ENCODE results near the gene SLC50A1.
A peak's percentile ranks its signal among the peaks of the same experiment; 100 is the strongest.
"Not testable (repeated sequence)": the region's sequence is repeated elsewhere in the genome, so short reads cannot be mapped to it uniquely, and the experiment has no call there.

Gene SLC50A1

GRCh38 chr1:155134880-155135414 lies 705 bp upstream of the SLC50A1 start:
- DNase-seq (ENCODE audit: low read depth), result no peak

GRCh38 chr1:155136748-155137147 lies 1.1 kb downstream of the SLC50A1 start:
- no peak for DNase-seq (ENCODE audit: low read depth)

- no peak for DNase-seq (ENCODE audit: low read depth)
Observed at GRCh38 chr1:155137154-155137949, 1.7 kb downstream of the SLC50A1 start.

GRCh38 chr1:155139895-155140629 lies 4.4 kb downstream of the SLC50A1 start, which contains the start of gene DPM3:
TSS of gene DPM3 (minus strand) at chr1:155140531. CDS start at chr1:155140240, 291 bp downstream.
- DNase-seq (ENCODE audit: low read depth), result peak; percentile 78

DNA sequence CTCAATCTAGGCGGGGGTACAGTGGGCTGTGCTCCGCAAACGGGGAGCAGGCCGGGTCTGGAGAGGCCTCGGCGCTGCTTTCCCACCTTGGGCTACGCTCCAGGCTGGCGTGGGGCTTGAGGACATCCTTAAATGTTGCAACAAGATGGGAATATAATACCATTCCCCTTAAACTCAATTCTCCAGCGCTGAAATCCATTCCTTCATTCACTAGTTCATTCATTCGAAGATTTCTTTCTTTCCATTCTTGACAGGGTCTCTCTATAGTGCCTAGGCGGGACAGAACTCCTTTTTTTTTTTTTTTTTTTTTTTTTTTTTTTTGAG lies 4.9 kb downstream of the SLC50A1 start:
- DNase-seq (ENCODE audit: low read depth), result no peak

GRCh38 chr1:155141749-155142148 lies 6.1 kb downstream of the SLC50A1 start:
- no peak for DNase-seq (ENCODE audit: low read depth)

DNA sequence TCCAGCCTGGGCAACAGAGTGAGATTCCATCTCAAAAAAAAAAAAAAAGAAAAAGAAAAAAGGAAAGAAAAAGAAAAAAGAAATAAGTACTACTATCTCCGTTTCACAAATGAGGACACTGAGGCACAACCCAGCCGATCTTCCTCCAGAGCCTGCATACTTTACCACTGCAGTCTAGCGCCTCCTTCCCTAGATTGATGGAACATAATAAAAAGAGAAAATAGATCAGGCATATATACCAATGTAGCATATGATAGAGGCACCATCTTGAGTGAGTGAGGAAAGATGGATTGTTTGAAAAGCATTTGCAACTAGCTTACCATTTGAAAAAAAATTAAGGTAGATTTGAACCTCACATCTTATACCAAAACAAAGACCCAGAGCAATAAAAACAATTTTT lies 9.8 kb downstream of the SLC50A1 start:
- no peak for DNase-seq (ENCODE audit: low read depth)

DNA sequence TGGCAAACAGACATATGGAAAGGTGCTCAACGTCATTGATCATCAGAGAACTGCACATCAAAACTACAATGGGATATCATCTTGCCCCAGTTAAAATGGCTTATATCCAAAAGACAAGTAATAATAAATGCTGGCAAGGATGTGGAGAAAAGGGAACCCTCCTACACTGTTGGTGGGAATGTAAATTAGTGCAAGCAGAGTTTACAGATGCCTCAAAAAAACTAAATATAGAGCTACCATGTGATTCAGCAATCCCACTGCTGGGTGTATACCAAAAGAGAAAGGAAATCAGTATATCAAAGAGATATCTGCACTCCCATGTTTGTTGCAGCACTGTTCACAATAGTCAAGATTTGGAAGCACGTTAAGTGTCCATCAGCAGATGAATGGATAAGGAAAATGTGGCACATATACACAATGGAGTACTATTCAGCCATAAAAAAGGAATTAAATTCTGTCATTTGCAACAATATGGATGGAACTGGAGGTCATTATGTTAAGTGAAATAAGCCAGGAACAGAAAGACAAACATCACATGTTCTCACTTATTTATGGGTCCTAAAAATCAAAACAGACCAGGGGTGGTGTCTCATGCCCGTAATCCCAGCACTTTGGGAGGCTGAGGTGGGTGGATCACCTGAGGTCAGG lies 20.5 kb downstream of the SLC50A1 start:
- not testable (repeated sequence) for DNase-seq (ENCODE audit: low read depth)

DNA sequence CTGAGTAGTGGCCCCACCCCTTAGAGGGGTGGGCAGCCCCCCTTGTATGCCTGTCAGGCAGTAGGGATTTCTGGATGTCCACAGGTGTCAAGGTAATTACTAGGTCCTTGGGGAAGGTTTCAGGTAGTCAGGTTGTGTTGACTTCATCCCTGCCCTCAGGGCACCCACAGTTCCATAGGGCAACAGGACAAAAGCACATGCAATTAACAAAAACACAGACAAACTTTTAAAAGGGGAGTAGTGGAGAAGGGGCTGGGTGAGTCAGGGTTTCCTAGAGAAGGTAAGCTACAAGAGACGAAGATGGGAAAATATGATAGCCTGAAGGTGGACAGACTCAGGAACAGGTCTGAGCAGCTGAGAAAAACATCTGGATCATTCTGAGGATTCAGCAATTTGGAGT lies 23.3 kb downstream of the SLC50A1 start:
- DNase-seq (ENCODE audit: low read depth), result no peak

DNA sequence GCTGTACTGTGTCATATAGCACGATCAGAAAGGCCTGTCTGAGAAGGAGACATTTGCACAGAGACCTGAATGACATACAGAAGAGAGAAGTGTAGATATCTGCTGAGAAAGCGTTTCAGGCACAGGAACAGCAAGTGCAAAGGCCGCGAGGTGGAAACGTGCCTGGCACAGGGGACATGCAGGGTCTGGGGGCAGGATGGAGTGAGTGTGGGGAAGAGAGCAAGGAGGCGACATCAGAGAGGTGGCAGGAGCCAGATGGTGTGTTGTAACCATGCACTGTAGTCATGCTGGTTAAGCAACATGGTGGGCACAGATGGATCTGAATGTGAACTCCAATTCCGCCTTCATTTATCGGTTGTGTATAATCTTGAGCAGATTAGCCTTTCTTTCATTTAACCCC lies 24.5 kb downstream of the SLC50A1 start:
- no peak for DNase-seq (ENCODE audit: low read depth)

GRCh38 chr1:155162631-155163030 lies 27.0 kb downstream of the SLC50A1 start:
- not testable (repeated sequence) for DNase-seq (ENCODE audit: low read depth)

GRCh38 chr1:155163785-155164184 lies 28.1 kb downstream of the SLC50A1 start:
- DNase-seq (ENCODE audit: low read depth), result not testable (repeated sequence)

DNA sequence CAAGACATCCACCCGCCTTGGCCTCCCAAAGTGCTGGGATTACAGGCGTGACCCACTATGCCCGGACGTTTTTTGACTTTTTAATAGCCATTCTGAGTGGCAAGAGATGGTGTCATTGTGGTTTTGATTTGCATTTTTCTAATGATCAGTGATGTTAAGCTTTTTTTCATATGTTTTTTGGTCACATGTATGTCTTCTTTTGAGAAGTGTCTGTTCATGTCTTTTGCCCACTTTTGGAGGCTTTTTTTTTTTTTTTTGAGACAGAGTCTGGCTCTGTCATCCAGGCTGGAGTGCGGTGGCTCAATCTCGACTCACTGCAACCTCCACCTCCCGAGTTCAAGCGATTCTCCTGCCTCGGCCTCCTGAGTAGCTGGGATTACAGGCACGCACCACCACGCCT lies 29.0 kb downstream of the SLC50A1 start:
- DNase-seq (ENCODE audit: low read depth), result not testable (repeated sequence)

GRCh38 chr1:155166051-155166470 lies 30.4 kb downstream of the SLC50A1 start:
- no peak for DNase-seq (ENCODE audit: low read depth)

GRCh38 chr1:155166471-155167165 lies 31.0 kb downstream of the SLC50A1 start:
- DNase-seq (ENCODE audit: low read depth), result no peak

- DNase-seq (ENCODE audit: low read depth), result peak; percentile 86
Observed at GRCh38 chr1:155167166-155168104, 31.8 kb downstream of the SLC50A1 start.

DNA sequence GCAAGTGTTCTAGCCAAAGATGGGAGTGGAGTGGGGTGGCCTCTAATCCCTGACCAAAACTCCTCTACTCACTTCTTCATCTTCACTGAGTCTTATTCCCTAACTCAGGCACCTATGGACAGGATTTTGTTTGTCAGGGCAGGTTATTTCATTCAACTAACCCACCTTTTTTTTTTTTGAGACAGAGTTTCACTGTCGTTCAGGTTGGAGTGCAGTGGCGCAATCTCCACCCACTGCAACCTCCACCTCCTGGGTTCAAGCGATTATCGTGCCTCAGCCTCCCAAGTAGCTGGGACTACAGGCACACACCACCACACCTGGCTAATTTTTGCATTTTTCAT lies 32.4 kb downstream of the SLC50A1 start:
- DNase-seq (ENCODE audit: low read depth), result not testable (repeated sequence)

GRCh38 chr1:155168456-155169210 lies 33.0 kb downstream of the SLC50A1 start:
- no peak for DNase-seq (ENCODE audit: low read depth)

DNA sequence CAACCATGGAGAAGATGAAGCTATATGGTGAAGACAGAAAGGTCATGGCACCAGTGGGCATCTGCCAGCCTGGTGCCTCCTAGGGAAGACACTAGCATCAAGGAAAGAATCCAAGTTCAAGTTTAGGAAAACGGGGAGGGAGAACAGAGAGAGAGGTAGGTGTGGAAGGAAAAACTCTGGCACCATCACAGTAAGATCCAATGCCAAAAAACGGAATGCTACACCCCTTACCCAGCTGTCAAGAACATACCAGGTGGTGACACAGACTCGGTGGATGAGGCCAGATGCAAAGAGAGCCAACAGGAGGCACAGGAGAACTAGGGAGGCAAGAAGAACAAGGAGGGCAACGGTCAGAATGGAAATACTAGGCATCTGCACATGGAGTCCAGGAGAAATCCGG lies 33.9 kb downstream of the SLC50A1 start:
- DNase-seq (ENCODE audit: low read depth), result no peak

DNA sequence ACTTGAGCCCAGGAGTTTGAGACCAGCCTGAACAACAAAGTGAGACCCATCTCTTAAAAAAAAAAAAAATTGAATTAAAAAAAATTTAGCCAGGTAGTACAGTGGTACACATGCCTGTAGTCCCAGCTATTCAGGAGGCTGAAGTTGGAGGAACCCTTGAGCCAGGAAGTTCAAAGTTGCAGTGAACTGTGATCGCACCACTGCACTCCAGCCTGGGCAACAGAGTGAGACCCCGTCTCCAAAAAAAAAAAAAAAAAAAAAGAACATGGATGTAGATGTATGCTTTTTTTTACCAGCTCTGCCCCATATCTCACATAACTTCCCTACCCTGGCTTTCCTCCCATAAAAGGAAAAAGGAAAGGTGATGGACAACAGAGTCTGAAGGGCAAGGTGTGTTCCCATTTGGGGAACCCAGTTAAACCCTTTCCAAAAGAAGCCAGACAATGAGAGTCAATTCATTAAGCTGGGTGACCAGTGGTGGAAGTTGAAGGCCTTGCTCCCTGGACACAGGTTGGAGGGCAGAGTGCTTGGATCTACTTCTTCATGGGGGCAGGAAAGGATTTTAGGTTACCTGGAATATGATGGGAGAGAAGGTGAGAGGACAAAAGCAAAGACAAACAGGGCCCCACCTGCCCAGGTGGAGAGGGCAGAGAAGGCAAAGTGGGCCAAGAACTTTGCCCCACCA lies 34.6 kb downstream of the SLC50A1 start:
- no peak for DNase-seq (ENCODE audit: low read depth)
